HepG2 (cell line): ENCODE measurements around the gene CDC14C. TPM values are rescaled to one million over a fixed set of nuclear protein-coding genes. Genes with fewer than 3 reads are reported as not detected.
A peak's percentile ranks its signal among the peaks of the same experiment; 100 is the strongest.

ENCODE experiments used
- ATAC-seq: fragments of 200-7000 bp; cut with Tn5 transposase; 3 replicates; pipeline ENCODE4 v1.9.1; 2020; ENCODE audit warnings: mild to moderate bottlenecking, moderate library complexity
- BruUV-seq: library from RNA; stranded (reverse); fragments of 400-500 nt; replicated peaks from 2 replicates; lab custom pipeline; 2021; lab: Mats Ljungman, UMichigan
- CTCF ChIA-PET: fragments of 300-600 bp; formaldehyde crosslinking; extraction: SDS; loops from one replicate; lab custom pipeline; 2021; ENCODE audit warnings: low total read pairs, inconsistent platforms, low intra/inter-chr PET ratio; lab: Yijun Ruan, JAX
- POLR2A ChIA-PET: fragments of 350-600 bp; sonication (Branson Sonifier 250); formaldehyde crosslinking; loops from one replicate; lab custom pipeline; 2020; ENCODE audit warnings: antibody characterized with exemption, inconsistent platforms; lab: Yijun Ruan, JAX
- DNase-seq: peaks from one replicate; pipeline ENCODE4 v3.0.0-alpha.2; 2015; ENCODE audit warnings: low spot score
- FAIRE-seq: peaks from 3 replicates; lab custom pipeline; 2011; peaks lifted over from hg19 to GRCh38; lab: Jason Lieb, UNC
- H2AFZ ChIP-seq: one replicate; pipeline ENCODE4 v1.6.1; 2011; ENCODE audit warnings: low read length, inconsistent platforms
- H3K27ac ChIP-seq: fragments of 300-600 bp; 3 replicates; pipeline ENCODE4 v1.8.0; 2011; ENCODE audit warnings: mixed run types, mild to moderate bottlenecking, mixed read lengths, low read length, inconsistent platforms; ENCODE audit not compliant: insufficient read depth; ENCODE audit errors: extremely low read length
- H3K27me3 ChIP-seq, 2 experiments: fragments of 200-600 bp in 1 of 2; 2 replicates in 1 of 2; 3 replicates in 1 of 2; pipeline versions ENCODE4 v1.6.0 to v1.8.0; 2011; ENCODE audit warnings: low read length in 2 of 2, mild to moderate bottlenecking in 2 of 2, moderate library complexity in 2 of 2, inconsistent platforms in 1 of 2; ENCODE audit not compliant: insufficient read depth in 2 of 2, control insufficient read depth in 1 of 2
- H3K36me3 ChIP-seq, 2 experiments: fragments of 200-600 bp in 1 of 2; replicated peaks in 1 of 2; 2 replicates in 1 of 2; 3 replicates in 1 of 2; pipeline versions ENCODE4 v1.5.1 to v1.8.0; 2011; ENCODE audit warnings: low read length in 2 of 2, inconsistent platforms in 1 of 2; ENCODE audit not compliant: insufficient read depth in 2 of 2, control insufficient read depth in 1 of 2
- H3K4me1 ChIP-seq: 2 replicates; pipeline ENCODE4 v1.5.1; 2012; ENCODE audit warnings: low read length, inconsistent platforms; ENCODE audit not compliant: insufficient read depth
- H3K4me2 ChIP-seq: 2 replicates; pipeline ENCODE4 v1.6.0; 2011; ENCODE audit warnings: low read depth, low read length, inconsistent platforms
- H3K4me3 ChIP-seq, 3 experiments: fragments of 200-600 bp in 1 of 3; sonication (generic), shearing (Covaris generic) in 1 of 3; replicated peaks in 1 of 3; 2 replicates each; pipeline ENCODE4 v1.5.1; 2011 to 2016; ENCODE audit warnings: low read length in 3 of 3, inconsistent platforms in 2 of 3, low read depth in 2 of 3, mild to moderate bottlenecking in 2 of 3, control low read depth in 1 of 3, mixed read lengths in 1 of 3; ENCODE audit not compliant: insufficient read depth in 1 of 3
- H3K79me2 ChIP-seq: one replicate; pipeline ENCODE4 v1.6.1; 2011; ENCODE audit warnings: low read length, inconsistent platforms; ENCODE audit not compliant: insufficient read depth
- H3K9ac ChIP-seq: 2 replicates; pipeline ENCODE4 v1.6.0; 2011; ENCODE audit warnings: mild to moderate bottlenecking, low read depth, low read length, inconsistent platforms; ENCODE audit not compliant: insufficient read depth
- H3K9me3 ChIP-seq: 2 replicates; pipeline ENCODE4 v1.5.1; 2012; ENCODE audit warnings: mild to moderate bottlenecking, low read length
- H4K20me1 ChIP-seq: 2 replicates; pipeline ENCODE4 v1.6.0; 2011; ENCODE audit warnings: inconsistent platforms, mild to moderate bottlenecking, low read length, moderate library complexity; ENCODE audit not compliant: insufficient read depth
- CBFB ChIP-seq: sonication (generic); formaldehyde crosslinking; IDR thresholded peaks from 2 replicates; pipeline ENCODE4 v1.4.0; 2020; ENCODE audit warnings: missing genetic modification reagents
- CTCF ChIP-seq: sonication (generic); formaldehyde crosslinking; IDR thresholded peaks from 2 replicates; pipeline ENCODE4 v1.5.0; 2020; ENCODE audit warnings: mild to moderate bottlenecking, missing genetic modification reagents, moderate library complexity
- FOXO1 ChIP-seq: sonication (generic); formaldehyde crosslinking; IDR thresholded peaks from 2 replicates; pipeline ENCODE4 v1.4.0; 2020; ENCODE audit warnings: missing genetic modification reagents
- RAD21 ChIP-seq: fragments of 450-650 bp; formaldehyde crosslinking; IDR thresholded peaks from 2 replicates; pipeline ENCODE4 v1.5.0; 2020; ENCODE audit warnings: mild to moderate bottlenecking
- SMC3 ChIP-seq: IDR thresholded peaks from 2 replicates; pipeline ENCODE4 v1.6.1; 2011; ENCODE audit warnings: low read length, improper control_type of control experiment
- SOX13 ChIP-seq, 3 experiments: fragments of 450-650 bp in 1 of 3; sonication (generic) in 1 of 3; formaldehyde crosslinking in 1 of 3; IDR thresholded peaks in 2 of 3; conservative IDR thresholded peaks in 1 of 3; 2 replicates each; pipeline versions ENCODE4 v1.5.0 to v1.6.1; 2016 to 2020; ENCODE audit warnings: antibody characterized with exemption in 1 of 3, mild to moderate bottlenecking in 1 of 3, missing compliant biosample characterization in 1 of 3, missing genetic modification reagents in 1 of 3, moderate library complexity in 1 of 3
- STAG1 ChIP-seq: sonication (generic); formaldehyde crosslinking; IDR thresholded peaks from 2 replicates; pipeline ENCODE4 v1.4.0; 2020; ENCODE audit warnings: missing genetic modification reagents
- ZNF496 ChIP-seq: sonication (generic); formaldehyde crosslinking; IDR thresholded peaks from 2 replicates; pipeline ENCODE4 v1.8.1; 2023; ENCODE audit warnings: mild to moderate bottlenecking, moderate library complexity, missing genetic modification reagents; ENCODE audit not compliant: insufficient replicate concordance
- ZNF674 ChIP-seq: sonication (generic); formaldehyde crosslinking; IDR thresholded peaks from 2 replicates; pipeline ENCODE4 v1.5.0; 2020; ENCODE audit warnings: low read depth, mild to moderate bottlenecking, missing genetic modification reagents
- WGBS: methylation state at CpG from one replicate; pipeline ENCODE4 v1.1.6; 2017; ENCODE audit warnings: low lambda C conversion rate; 5-methylcytosine and 5-hydroxymethylcytosine counted together
- in situ Hi-C: cut with HindIII; loops from 2 replicates; pipeline ENCODE4 v1.10.0; 2017; ENCODE audit warnings: low pct_unique_long_range_greater_than_20kb; ENCODE audit not compliant: extremely low pct_ligation_motif_present
- intact Hi-C: fragments of 100-400 bp; cut with micrococcal nuclease; formaldehyde crosslinking; loops from one replicate; pipeline ENCODE4 v1.10.0; 2022; ENCODE audit not compliant: unreplicated experiment
- polyA plus RNA-seq, 8 experiments: library from polyadenylated mRNA; depleted of rRNA in 3 of 8; stranded (reverse) in 7 of 8; unstranded in 1 of 8; fragments of >200 nt; fragmentation: Illumina TruSeq in 4 of 8; extraction: Trizol in 4 of 8; gene quantifications; 2 replicates each; pipeline versions ENCODE4 v1.2.1 to v1.2.3, GENCODE V29; 2011 to 2016; ENCODE audit warnings: low read depth in 4 of 8, missing spikeins in 1 of 8, mixed read lengths in 1 of 8; ENCODE audit not compliant: insufficient read depth in 1 of 8
- total RNA-seq, 5 experiments: library from RNA; depleted of rRNA; stranded (reverse); fragments of >200 nt; fragmentation: Illumina TruSeq; extraction: Trizol; gene quantifications; 2 replicates each; pipeline ENCODE4 v1.2.3, GENCODE V29; 2016; ENCODE audit warnings: low read depth in 1 of 5

The CDC14C gene
- total and polyA plus RNA-seq, 2 of the 13 experiments (the other 11 are each of a cell fraction or from before 2014, with no cell fraction given) = 0.09 TPM; not detected in 1

GRCh38 chr7:48924433-48924832 is at the start of gene CDC14C (continued):
- TF ChIP-seq CBFB (CRISPR knock-in tag) (no peak), SOX13 (IDR thresholded peaks at IDR 0.05) (no peak), SOX13 (CRISPR knock-in tag; conservative IDR thresholded peaks at IDR 0.05 in 1 of 2, IDR thresholded peaks at IDR 0.05 in 1 of 2) (no peak)

GRCh38 chr7:48875045-48875916 is 49.1 kb upstream of the CDC14C start:
- ChIA-PET POLR2A (no interaction called here), CTCF (interaction anchor here (0.6 kb wide), 1 partner anchor 576 kb away, joined by 3 read pairs; no protein-coding TSS in a partner anchor)
- no peaks in the 10 kb centered on the region for H4K20me1 ChIP-seq
- in situ Hi-C loops (no loop called here), intact Hi-C loops (loop anchor here (1.0 kb wide), 2 partner anchors 450 to 538 kb away; no protein-coding TSS in a partner anchor)
- TF ChIP-seq ZNF496 (CRISPR knock-in tag) (no peak), CTCF (CRISPR knock-in tag) (peak; percentile 73), ZNF674 (no peak), FOXO1 (CRISPR knock-in tag) (no peak), RAD21 (CRISPR knock-in tag) (peak; percentile 54; the same call in 1 of the 2 replicates), STAG1 (CRISPR knock-in tag) (peak; percentile 84), SMC3 (peak; percentile 58)
- peak; percentile 15 for DNase-seq
- H3K4me3 ChIP-seq = no peak overlapping the region
- no TSS peak for BruUV-seq
- H3K27ac ChIP-seq = no peak overlapping the region
- ATAC-seq = peak; percentile 99
- no peaks in the 10 kb centered on the region for H3K27me3 ChIP-seq
- H3K79me2 ChIP-seq = no peaks in the 10 kb centered on the region
- no peak overlapping the region for H2AFZ ChIP-seq
- 15% methylated on average over 14 of the region's 14 CpGs for WGBS
- no peaks in the 10 kb centered on the region for H3K9me3 ChIP-seq
- no peak overlapping the region for H3K9ac ChIP-seq
- FAIRE-seq = peak; percentile 69
- H3K36me3 ChIP-seq = no peaks in the 10 kb centered on the region
- H3K4me1 ChIP-seq = no peaks in the 10 kb centered on the region
- no peak overlapping the region for H3K4me2 ChIP-seq
